Measurements from ENCODE around the gene VAV2.

Gene VAV2

GRCh38 chr9:133734590-133735414 lies 257.3 kb downstream of the VAV2 start:
- H3K9me3 Mint-ChIP-seq, result no peaks in the 10 kb centered on the region
- H3K4me3 Mint-ChIP-seq, result no peak overlapping the region
- no peaks in the 10 kb centered on the region for H3K36me3 Mint-ChIP-seq
- H3K27ac Mint-ChIP-seq, result no peak overlapping the region
- no peaks in the 10 kb centered on the region for H3K4me1 Mint-ChIP-seq
- H3K27me3 Mint-ChIP-seq, result no peaks in the 10 kb centered on the region

- H3K27me3 Mint-ChIP-seq, result no peaks in the 10 kb centered on the region
- no peak overlapping the region for H3K4me3 Mint-ChIP-seq
- no peaks in the 10 kb centered on the region for H3K36me3 Mint-ChIP-seq
- no peaks in the 10 kb centered on the region for H3K9me3 Mint-ChIP-seq
- H3K4me1 Mint-ChIP-seq, result no peaks in the 10 kb centered on the region
- no peak overlapping the region for H3K27ac Mint-ChIP-seq
These were observed 258.2 kb downstream of the VAV2 start for GRCh38 chr9:133733796-133734533.

- Mint-ChIP-seq H3K27ac (no peak overlapping the region), H3K9me3 (no peaks in the 10 kb centered on the region), H3K27me3 (no peaks in the 10 kb centered on the region), H3K4me1 (no peaks in the 10 kb centered on the region), H3K36me3 (no peaks in the 10 kb centered on the region), H3K4me3 (no peak overlapping the region)
These were observed 258.7 kb downstream of the VAV2 start for GRCh38 chr9:133733421-133733795.

GRCh38 chr9:133732639-133733408 lies 259.3 kb downstream of the VAV2 start:
- H3K4me1 Mint-ChIP-seq, result no peaks in the 10 kb centered on the region
- no peaks in the 10 kb centered on the region for H3K27me3 Mint-ChIP-seq
- H3K27ac Mint-ChIP-seq, result peak overlapping the region; percentile 43
- no peak overlapping the region for H3K4me3 Mint-ChIP-seq
- H3K36me3 Mint-ChIP-seq, result no peaks in the 10 kb centered on the region
- H3K9me3 Mint-ChIP-seq, result no peaks in the 10 kb centered on the region

- Mint-ChIP-seq H3K27ac (no peak overlapping the region), H3K4me3 (no peak overlapping the region), H3K4me1 (no peaks in the 10 kb centered on the region), H3K9me3 (no peaks in the 10 kb centered on the region), H3K36me3 (no peaks in the 10 kb centered on the region), H3K27me3 (no peaks in the 10 kb centered on the region)
These were observed 260.1 kb downstream of the VAV2 start for GRCh38 chr9:133731876-133732638.

GRCh38 chr9:133730994-133731715 lies 261.0 kb downstream of the VAV2 start:
- no peak overlapping the region for H3K4me3 Mint-ChIP-seq
- H3K27ac Mint-ChIP-seq, result no peak overlapping the region
- H3K4me1 Mint-ChIP-seq, result peaks cover 7% of the 10 kb centered on the region
- no peaks in the 10 kb centered on the region for H3K9me3 Mint-ChIP-seq
- peaks cover 4% of the 10 kb centered on the region for H3K27me3 Mint-ChIP-seq
- H3K36me3 Mint-ChIP-seq, result no peaks in the 10 kb centered on the region

- no peak overlapping the region for H3K4me3 Mint-ChIP-seq
- H3K36me3 Mint-ChIP-seq, result no peaks in the 10 kb centered on the region
- H3K9me3 Mint-ChIP-seq, result no peaks in the 10 kb centered on the region
- H3K27ac Mint-ChIP-seq, result no peak overlapping the region
- peaks cover 4% of the 10 kb centered on the region for H3K27me3 Mint-ChIP-seq
- peaks cover 7% of the 10 kb centered on the region for H3K4me1 Mint-ChIP-seq
These were observed 262.4 kb downstream of the VAV2 start for GRCh38 chr9:133729617-133730281.

- Mint-ChIP-seq H3K27ac (no peak overlapping the region), H3K4me3 (no peak overlapping the region), H3K27me3 (peaks cover 4% of the 10 kb centered on the region), H3K4me1 (peaks cover 7% of the 10 kb centered on the region), H3K36me3 (no peaks in the 10 kb centered on the region), H3K9me3 (no peaks in the 10 kb centered on the region)
These were observed 263.1 kb downstream of the VAV2 start for GRCh38 chr9:133728856-133729616.

GRCh38 chr9:133727876-133728441 lies 264.2 kb downstream of the VAV2 start:
- H3K9me3 Mint-ChIP-seq, result no peaks in the 10 kb centered on the region
- H3K36me3 Mint-ChIP-seq, result no peaks in the 10 kb centered on the region
- H3K4me3 Mint-ChIP-seq, result no peak overlapping the region
- H3K4me1 Mint-ChIP-seq, result peaks cover 7% of the 10 kb centered on the region
- H3K27me3 Mint-ChIP-seq, result peaks cover 4% of the 10 kb centered on the region
- no peak overlapping the region for H3K27ac Mint-ChIP-seq

GRCh38 chr9:133727277-133727875 lies 264.7 kb downstream of the VAV2 start:
- Mint-ChIP-seq H3K36me3 (no peaks in the 10 kb centered on the region), H3K27me3 (peaks cover 4% of the 10 kb centered on the region), H3K4me3 (no peak overlapping the region), H3K9me3 (no peaks in the 10 kb centered on the region), H3K27ac (no peak overlapping the region), H3K4me1 (peaks cover 7% of the 10 kb centered on the region)

GRCh38 chr9:133726401-133727276 lies 265.5 kb downstream of the VAV2 start:
- peaks cover 7% of the 10 kb centered on the region for H3K4me1 Mint-ChIP-seq
- H3K9me3 Mint-ChIP-seq, result no peaks in the 10 kb centered on the region
- H3K36me3 Mint-ChIP-seq, result no peaks in the 10 kb centered on the region
- H3K4me3 Mint-ChIP-seq, result no peak overlapping the region
- H3K27ac Mint-ChIP-seq, result no peak overlapping the region
- H3K27me3 Mint-ChIP-seq, result peaks cover 4% of the 10 kb centered on the region

GRCh38 chr9:133725886-133726285 lies 266.2 kb downstream of the VAV2 start:
- Mint-ChIP-seq H3K4me3 (no peak overlapping the region), H3K36me3 (no peaks in the 10 kb centered on the region), H3K9me3 (no peaks in the 10 kb centered on the region), H3K27me3 (peaks cover 4% of the 10 kb centered on the region), H3K27ac (no peak overlapping the region), H3K4me1 (peaks cover 7% of the 10 kb centered on the region)
